GM18907 (cell line): Measurements from ENCODE around the gene KIF12.

Experiments
- ATAC-seq: cut with Tn5 transposase; IDR thresholded peaks from one replicate; pipeline ENCODE4 v1.9.1; 2021; ENCODE audit warnings: mild to moderate bottlenecking, moderate library complexity; ENCODE audit not compliant: unreplicated experiment

KIF12 gene

DNA sequence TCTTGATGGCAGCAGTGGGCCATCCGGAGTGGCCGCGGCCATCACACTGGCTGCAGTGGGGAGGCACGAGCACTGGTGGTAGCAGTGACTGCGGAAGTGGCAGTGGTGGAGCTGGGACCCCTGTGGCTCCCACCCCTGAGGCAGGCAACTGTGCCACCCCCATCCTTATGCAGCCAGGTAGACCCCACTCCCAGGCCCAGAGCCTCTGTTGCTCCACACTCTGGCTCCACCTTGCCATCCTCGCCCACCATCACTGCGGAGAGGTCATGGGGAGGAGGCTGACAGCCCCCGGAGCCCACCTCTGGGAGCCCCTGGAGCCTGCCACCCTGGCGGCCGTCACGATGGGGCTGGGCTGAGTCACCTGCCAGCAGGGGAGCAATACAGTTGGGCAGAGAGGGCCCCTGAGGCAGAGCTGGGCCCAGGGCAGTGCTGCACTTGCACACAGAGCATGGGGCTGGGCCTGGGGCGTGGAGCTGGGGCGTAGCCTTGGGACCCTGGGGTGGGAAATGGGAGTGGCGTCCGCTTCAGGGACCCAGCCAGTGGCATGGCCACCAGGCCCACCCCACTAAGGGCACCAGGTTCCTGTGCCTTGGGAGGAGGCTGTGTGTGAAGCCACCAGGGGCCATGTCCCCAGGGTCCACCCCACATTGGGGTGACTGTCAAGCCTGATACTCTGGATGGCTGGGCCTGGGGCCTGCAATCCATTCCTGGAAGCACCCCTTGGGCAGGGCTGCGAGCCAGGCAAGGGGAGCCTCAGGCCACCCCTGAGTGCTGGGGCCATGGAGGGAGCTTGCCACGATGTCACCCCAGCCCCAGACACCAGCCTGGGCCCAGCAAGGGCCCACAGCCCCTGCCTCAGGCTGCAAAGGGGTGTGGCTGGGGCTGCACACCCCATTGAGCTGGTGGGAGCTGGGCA lies 28.6 kb downstream of the KIF12 start:
- no peak for ATAC-seq

DNA sequence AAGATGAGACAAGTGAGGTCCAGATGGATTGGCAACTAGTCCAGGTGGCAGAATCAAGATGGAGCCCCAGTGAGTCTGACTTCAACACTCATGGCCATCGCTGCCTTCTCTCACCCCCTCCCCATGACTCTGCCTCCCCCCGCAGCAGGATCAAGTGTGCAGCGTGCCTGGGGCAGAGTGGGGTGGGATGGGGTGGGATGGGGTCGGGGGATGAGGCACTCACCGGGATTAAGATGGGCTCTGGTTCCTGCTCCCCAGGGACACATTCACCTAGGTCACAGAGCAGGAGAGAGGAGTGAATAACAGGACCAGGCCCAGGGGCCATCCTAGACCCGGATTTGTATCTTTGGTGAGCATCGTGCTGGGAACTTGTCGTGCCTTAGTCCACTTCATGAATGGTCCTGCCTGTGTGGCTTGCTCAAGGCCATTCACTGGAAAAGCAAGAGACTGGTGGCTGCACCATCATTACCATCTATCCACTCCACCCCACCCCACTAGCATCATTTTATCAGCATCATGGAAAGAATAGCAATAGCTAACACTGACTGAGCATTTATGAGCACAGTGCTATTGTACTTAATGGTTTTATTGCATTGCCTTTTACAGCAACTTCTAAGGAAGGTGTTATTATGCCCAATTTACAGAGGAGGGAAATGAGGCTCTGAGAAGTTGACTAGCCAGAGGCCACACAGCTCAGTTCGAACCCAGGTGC lies 29.5 kb downstream of the KIF12 start:
- no peak for ATAC-seq

DNA sequence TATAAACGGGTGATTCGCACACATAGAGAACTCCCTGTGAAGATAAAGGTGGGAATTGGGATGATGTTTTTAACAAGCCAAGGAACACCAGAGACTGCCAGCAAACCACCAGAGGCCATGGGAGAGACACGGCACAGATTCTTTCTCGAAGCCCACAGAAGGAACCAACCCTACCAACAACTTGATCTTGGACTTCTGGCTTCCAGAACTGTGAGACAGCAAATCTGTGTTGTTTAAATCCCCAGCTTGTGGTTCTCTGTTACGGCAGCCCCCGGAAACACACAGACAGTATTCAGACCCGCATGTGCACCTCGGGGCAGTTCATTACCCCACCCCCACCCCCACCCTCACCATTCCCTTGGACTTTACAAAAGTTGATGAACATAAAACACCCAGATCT lies 33.8 kb downstream of the KIF12 start:
- ATAC-seq = no peak

DNA sequence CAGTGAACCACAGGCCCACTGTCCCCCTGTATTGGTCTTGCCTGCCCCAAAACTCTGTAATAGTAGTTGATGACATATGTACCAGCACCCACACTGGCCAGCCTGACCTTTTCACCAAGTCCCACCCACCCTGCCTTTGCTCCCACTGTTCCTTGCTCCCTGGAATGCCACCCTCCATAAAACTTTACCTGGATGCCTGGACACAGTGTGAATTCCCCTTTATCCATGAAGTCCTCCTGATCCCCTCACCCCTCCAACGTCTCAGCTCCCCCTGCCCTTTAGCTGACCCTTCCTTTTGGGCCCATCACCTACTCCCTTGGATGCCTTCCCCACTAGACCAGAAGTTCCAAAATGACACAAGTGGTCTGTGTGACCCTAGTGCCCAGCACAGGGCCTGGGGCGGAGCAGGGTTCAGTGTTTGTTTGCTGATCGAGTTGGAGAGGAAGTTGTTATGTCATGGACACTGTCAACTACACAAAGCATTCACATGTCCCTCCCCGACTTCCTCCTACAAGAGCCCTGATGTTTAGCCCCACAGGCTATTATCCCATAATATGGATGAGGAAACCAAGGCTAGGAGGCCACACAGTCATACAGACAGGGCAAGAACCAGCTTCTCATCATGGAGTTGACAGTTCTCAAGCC lies 37.1 kb downstream of the KIF12 start:
- ATAC-seq = no peak

DNA sequence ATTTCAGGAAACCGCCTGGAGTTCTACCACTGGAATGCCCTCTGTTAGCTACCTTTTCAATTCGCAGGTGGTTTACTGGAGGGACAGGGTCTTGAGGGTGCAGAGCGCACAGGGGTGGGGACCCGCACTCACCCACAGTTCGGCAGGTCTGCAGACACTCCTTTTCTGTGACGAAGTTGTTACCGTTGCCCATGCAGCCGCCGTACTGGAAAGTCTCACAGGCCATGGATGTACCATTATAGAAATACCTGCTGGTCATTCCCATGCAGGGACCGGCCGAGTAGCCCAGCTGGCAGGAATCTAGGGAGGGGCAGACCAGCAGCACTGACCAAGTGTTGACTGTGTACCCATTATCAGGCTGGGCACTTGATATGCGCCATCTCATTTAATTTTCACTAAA lies 37.8 kb downstream of the KIF12 start:
- ATAC-seq = no peak

DNA sequence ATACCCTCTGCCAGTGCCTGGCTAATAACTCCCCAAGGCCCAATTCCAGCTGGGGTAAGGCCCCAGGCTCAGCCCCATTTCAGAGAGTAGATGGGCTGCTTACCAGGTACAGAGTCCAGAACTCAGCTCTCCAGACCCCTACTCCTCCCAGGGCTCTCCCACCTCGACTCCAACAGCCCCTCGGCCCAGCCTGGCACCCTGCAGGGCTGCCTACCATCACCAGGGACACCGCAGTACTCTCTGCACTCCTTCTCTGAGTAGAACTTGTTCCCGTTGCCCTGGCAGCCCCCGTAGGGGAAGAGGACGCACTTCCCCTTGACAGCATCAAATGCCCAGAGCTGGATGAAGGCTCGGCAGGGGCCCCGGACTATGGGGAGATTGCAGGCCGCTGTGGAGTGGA lies 38.4 kb downstream of the KIF12 start:
- ATAC-seq = no peak

DNA sequence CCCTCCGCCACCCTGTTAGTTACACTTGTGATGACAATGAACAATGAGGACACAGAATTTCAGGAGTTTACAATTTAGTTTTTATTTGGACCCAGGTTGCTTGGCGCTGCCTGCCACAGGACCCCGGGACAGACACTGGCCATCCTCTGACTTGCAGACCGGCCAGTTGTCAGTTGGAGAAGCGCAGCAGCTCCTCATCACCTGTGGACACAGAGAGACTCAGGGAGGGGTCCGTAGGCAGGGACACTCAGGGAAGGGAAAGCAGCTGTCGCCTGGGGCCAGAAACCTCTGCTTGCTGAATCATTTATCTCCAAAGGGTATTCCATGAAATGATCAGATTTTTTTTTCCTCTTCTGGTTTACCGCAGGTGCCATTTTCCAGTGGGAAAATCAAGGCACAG lies 39.0 kb downstream of the KIF12 start:
- ATAC-seq = no peak

DNA sequence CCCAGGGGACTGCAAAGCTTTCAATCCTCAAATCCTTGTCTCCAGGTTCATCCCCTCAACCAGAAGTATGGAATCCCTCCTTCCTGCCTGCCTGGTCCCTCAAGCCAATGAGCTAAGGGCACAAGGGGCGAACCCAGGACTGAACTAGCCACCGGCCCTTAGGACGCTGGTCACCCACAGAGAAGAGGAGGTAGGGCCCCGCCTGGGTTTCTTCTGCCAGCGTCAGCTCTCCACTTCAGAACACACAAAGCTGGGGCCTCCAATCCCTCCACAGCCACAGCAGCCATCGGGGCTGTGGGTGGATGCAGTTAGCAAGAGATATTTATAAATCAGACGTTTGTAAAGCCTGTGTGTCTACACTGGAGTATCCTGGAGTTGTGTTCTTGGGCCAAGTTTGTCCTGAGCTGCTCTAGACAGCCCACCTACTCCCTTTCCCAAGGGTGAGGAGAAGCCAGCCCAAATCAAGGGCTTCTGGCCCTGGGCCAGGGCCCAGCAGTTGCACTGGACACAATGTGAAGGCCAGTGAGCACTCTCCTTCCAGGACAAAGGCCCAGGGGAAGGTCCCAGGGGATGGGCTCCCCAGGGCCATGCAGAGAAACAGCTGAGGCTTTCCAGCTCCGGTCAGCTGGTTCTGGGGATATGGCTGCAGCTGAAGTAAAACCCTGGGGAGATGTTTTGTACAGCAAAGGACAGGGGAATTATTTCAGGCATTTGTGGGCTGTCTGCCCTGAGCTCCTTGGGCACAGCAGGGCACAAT lies 39.9 kb downstream of the KIF12 start:
- no peak for ATAC-seq

DNA sequence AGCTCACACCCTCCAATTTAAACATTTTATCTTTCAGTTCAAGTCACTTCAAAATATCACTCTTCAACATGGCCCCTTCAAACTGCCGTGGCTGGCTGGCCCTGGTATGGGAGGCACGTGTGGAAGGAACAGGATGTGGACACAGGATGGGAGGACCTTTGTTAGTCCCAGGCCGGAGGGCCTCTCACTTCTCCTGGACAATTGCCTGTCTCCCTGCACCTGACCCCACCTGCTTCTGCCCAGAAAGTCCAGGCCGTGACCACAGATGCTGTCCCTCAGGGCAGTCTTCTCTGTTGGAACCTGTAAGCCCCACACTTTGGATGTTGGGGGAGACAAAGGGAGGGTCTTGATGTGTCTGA lies 40.4 kb downstream of the KIF12 start:
- ATAC-seq = no peak

DNA sequence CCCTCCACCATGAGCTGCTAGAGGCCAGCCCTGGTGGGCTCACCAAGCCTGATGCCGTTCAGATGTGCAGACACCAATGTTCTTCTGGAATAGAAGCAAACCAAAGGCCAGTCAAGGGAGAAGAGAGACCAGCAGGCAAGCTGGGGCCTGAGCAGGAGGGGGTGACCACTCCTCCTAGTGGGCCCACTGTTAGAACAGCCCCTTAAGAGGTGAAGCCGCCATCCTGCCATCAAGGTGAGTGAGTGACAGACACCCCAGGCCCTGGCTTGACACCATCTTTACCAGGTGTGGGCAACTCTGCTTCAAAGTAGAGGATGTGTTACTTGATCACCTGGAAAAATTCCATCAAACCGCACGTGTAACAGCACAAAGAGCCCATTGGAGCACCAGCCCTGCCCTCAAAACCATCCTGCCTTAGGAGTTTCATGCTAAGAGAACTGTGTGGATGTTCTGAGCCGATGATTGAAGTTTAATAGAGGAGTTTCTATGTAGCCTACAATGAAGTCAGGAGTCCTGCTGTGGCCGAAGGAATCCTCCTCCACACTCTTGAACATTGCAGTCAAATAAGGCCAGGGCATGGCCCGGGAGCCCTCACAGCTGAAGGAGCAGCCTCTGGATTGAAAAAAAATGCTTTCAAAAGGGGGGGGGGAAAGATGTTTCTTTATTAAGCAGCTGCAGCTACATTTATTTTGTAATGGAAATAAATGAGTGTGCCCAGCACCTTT lies 41.8 kb downstream of the KIF12 start:
- no peak for ATAC-seq

DNA sequence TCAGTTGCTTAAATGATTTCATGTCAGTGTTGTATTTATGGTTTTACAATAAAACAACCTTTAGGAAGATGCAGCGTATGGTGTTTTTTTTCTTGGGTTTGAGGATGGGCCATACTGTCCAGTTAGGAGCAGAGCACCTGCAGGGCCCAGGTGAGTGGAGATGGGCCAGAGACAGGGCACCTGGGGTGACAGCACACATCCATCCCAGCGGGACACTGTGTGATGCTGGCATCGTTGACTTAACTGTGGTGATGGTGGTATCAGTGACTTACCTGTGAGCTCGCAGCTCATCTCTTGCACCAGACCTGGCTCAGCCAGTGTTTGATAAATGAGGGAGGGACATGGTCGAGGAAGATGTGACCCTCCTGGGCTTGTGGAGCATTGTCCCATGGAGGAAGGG lies 42.6 kb downstream of the KIF12 start:
- no peak for ATAC-seq

DNA sequence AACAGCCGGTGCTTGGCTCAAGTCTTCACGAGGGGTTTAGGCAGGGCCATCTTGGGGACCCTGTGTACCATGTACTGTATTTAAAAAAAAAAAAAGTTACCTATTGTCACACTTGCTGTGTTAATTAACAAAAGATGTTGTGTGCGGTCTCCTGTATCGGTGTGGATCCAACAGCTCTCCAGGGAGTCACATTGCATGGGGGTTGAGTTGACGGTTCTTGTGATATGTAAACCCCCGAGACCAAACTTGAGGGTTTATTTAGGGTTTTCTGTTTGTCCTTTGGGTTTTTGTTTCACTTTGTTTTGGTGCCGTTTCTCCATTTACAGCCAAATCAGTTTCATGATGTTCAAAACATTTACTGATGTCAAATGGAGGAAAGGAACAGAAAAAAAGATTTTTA lies 43.2 kb downstream of the KIF12 start:
- ATAC-seq = no peak

DNA sequence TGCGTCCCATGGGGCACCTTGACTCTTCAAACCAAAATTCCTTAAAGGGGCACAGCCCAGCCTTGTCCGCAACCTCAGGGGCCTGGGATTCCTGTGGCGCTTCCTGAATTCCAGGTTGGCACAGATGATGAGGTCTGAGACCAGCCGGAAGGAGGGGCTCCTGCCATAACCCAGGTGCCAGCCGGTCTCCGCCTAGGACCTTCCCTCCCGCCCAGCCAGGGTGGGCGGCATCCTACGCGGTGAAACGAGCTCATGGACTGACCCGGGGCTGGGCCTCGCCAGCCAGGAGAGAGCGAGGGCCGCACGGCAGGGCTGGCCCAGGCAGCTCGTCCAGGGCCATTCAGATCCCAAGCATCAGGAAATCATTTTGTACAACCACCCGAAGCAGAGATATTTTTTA lies 44.0 kb downstream of the KIF12 start:
- ATAC-seq = no peak

DNA sequence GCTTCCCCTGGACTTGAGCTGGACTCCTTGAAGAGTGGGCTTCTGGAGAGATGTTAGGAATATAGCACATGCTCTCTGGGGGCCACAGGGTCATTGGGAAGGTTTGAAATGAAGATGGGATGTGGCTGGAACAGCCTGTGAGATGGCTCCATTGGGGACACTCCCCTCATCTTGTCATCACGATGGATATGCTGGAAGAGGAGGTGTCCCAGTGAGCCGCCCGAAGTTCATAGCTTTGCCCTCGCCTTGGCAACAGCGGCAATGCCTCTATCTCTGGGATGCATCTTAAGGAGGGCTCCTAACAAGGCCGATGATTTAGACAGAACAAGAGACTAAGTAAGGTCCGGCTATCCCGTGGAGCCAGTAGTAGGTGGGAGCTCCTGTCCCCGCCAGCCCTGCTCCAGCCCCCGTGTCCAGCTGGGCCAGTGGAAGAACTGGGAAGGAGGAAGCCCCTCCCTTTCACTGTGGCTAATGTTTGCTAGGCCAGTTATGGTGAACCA lies 44.9 kb downstream of the KIF12 start:
- no peak for ATAC-seq

DNA sequence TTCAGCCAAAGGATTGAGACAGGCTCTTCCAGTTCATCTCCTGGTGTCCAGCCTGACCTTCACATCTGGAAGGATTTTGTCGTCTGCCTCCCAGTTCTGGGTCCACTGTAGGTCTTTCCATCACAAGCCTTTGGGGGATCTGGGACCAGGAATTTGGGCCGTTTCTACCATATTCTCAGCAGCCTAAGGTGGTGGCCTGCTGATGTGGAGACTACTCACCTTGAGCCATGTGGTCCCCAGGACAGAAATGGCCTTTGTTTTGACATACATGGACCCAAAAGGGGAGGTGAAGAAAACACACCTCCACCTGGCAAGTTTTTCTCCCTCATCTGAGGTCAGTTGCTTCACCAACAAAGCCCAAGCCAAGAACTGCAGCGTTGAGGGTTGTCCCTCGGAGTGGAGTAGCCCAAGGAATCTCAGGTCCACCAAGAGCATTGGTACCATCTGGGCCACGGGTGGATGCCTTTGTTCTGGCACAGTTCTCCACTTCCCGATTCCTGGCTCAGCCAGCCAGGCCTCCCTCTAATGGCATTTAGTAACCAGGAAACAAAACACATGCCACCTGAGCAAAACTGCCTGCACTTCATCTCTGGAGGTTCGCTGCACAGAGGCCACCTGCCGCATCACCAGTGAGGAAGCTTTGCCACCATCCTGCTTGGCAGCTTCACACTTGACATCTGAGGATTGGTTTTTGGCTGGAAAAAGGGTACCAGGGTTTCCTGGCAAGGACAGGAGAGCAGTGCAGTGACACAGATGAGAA lies 45.7 kb downstream of the KIF12 start:
- ATAC-seq = no peak

DNA sequence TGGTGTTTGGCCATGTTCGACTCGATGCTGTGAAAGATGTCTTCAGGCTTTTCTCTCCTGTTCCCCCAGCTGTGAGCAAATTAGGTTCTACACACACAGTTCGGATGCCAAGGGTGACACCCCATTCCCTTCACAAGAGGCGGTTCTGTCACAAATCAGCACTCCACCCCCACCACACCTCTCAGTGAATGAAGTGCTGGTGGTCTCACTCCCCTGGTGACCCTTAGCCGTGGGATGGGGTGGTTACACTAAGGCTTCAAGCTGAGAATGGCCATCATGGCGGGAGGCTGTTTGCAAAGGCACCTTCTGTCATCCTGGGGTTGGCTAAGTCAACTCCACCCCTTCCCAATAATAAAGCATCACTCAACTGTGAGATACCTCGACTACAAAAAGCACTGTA lies 47.4 kb downstream of the KIF12 start:
- ATAC-seq = no peak

DNA sequence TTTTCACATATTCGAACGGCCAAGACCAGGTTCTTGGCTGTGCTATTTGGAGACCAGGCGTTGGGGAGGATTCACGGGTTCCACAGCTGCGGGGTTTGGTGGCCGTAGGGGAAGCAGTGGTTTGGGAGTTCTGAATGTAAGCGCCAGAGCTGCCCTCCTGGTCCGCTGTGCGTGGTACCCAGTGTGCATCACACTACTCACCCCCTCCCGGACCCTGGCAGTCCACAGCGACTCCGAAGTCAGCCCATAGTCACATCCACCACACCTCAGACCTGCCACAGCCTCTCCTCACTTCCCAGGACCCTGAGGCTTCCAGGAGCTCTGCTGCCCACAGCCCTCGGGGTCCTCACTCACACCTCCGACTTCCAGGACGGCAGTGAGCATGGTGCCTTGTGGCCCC lies 47.8 kb downstream of the KIF12 start:
- ATAC-seq = no peak

DNA sequence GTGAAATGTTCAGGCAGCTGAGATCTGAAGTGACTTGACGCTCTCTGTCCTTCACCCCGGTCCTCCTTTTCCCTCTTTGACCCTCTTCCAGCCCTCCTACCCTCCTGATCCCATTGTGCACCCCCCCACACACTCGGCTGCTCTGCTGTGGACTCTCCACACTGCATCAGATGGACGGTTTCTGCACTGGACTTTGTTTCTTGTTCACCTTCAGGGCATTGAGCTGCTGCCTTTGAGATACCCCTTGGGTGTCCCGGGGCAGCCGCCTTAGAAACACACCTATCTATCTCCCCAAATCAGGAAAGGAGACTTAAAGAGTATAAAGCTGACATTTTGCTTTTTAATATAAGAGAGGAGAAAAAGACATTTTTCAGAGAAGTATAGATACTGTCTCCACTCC lies 48.4 kb downstream of the KIF12 start:
- ATAC-seq = no peak

DNA sequence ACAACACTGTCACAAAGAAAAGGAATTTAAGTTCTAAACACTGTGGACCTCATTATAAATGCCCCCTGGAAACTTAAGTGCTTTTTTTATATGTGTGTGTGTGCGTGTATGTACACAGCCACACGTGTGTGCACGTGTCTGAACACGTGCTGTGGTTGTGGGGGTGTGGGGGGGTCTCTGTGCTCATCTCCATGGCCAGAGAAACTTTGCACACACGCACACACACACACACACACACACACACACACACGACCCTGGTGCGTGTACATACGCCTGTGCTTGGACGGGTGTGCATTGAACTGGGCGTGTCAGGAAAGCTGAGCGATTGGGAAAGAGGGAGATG lies 48.9 kb downstream of the KIF12 start:
- no peak for ATAC-seq
